ENCODE data around the gene TERT.
"Not testable (repeated sequence)": the region's sequence is repeated elsewhere in the genome, so short reads cannot be mapped to it uniquely, and the experiment has no call there.

TERT gene

DNA sequence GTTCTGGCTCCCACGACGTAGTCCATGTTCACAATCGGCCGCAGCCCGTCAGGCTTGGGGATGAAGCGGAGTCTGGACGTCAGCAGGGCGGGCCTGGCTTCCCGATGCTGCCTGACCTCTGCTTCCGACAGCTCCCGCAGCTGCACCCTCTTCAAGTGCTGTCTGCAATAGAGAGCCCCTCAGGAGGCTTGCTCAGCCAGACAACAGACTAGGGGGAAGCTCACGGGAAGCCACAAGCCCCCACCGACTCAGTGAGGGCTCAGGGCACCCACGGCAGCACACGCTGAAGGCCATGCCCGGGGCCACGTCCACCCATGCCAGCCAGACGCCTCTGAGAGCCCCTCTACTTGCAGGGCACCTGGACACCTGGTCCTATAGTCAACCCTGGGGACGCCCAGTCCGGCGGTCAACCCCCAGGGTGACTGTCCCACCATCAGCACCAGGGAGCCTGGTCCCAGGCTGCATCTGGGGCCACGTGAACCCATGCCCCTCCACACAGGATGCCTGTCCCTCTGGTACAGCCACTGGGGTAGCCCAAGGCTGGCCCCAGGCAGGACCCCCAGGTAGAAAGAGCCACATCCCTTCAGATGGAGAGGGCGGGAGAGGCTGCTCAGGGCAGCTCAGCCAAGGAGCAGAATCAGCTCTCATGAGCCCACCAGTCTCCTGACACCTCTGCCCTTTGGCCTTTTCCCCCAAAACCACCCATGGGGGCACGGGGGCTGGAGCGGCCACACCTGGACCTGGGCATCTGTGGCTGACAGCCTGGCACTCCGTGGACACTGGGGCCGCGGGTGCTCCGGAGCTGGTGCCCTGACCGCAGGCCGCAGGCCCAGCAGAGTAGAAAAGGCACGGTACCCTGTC lies 14.5 kb downstream of the TERT start:
- FAIRE-seq, result no peak

DNA sequence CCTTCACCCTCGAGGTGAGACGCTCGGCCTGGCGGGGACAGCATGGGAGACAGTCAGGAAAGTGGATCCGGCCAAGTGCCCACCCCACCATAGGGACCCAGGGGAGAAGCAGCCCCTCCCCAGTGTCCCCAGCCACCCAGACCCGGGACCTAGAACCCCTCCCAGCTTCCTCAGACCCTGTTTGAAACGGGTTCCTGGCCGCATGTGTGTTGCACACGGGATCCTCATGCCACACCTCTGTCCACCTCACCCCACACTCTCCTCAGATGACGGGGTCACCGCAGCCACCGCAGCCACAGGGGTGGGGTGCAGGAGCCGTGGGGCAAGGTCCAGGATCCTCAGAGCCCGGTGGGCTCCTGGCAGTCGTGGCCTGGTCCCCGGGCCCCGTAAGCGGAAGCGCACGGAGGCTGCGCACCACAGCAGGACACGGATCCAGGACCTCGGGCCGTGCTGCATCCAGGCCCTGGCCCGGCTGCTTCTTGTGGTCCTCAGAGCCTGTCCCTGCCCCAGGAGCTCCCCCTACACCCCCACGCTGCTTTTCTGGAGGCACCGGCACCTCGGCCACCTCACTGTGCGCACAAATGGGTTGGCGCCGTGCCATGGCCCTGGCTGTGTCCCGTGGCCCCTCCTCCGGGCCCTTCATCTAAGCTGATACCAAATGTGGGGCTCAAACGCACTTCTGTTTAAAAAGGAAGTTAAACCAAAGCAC lies 15.3 kb downstream of the TERT start:
- DNase-seq (ENCODE audit: low spot score) (no peak), FAIRE-seq (no peak)

More for the DNA sequence above, 14.5 kb downstream of the TERT start:
- DNase-seq (ENCODE audit: low spot score), result no peak

- DNase-seq (ENCODE audit: low spot score), result no peak
- FAIRE-seq, result no peak
These were observed 16.0 kb downstream of the TERT start for GRCh38 chr5:1278656-1279442.

GRCh38 chr5:1278216-1278615 lies 16.7 kb downstream of the TERT start:
- no peak for DNase-seq (ENCODE audit: low spot score)
- FAIRE-seq, result no peak

DNA sequence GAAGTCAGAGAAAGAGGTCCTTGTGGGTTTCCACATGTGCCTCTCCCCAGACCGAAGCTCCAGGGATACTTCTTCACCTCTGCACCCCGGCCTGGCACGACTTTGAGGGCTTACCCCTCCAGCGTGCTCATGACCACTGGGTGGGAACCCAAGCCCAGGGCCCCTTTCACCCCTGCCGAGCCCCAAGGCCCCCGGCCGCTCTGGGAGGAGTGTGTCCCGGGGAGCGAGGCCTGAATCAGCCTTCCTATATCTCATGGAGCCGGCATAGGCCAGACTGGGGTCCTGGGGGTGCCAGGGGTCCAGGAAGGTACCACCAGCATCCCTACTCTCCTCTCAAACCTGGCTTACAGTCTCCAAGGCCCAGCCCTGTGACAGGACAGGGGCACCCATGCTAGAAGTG lies 17.1 kb downstream of the TERT start:
- no peak for FAIRE-seq
- DNase-seq (ENCODE audit: low spot score), result no peak

GRCh38 chr5:1277331-1277730 lies 17.5 kb downstream of the TERT start:
- DNase-seq (ENCODE audit: low spot score) (no peak), FAIRE-seq (no peak)

- no peak for DNase-seq (ENCODE audit: low spot score)
- FAIRE-seq, result no peak
These were observed 17.9 kb downstream of the TERT start for GRCh38 chr5:1276930-1277329.

GRCh38 chr5:1275397-1276391 lies 19.2 kb downstream of the TERT start:
- not testable (repeated sequence) for FAIRE-seq; DNase-seq (ENCODE audit: low spot score)

DNA sequence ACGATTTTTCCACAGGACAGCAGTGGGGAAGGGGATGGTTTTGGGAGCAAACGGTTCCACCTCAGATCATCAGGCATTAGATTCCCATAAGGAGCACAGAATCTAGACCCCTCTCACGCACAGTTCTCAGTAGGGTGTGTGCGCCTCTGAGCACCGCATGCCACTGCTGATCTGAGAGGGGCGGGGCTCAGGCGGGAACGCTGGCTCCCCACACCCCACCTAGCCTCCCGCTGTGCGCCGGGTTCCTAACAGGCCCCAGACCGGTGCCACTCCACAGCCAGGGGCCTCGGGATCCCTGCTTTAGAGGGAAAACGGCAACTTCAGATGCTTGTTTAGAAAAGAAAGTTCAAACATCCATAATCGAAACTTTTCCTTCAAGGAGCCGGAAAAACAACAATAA lies 20.4 kb downstream of the TERT start:
- no peak for FAIRE-seq

GRCh38 chr5:1273745-1274144 lies 21.1 kb downstream of the TERT start:
- no peak for FAIRE-seq
- no peak for DNase-seq (ENCODE audit: low spot score)

More for the DNA sequence above, 20.4 kb downstream of the TERT start:
- DNase-seq (ENCODE audit: low spot score), result no peak

DNA sequence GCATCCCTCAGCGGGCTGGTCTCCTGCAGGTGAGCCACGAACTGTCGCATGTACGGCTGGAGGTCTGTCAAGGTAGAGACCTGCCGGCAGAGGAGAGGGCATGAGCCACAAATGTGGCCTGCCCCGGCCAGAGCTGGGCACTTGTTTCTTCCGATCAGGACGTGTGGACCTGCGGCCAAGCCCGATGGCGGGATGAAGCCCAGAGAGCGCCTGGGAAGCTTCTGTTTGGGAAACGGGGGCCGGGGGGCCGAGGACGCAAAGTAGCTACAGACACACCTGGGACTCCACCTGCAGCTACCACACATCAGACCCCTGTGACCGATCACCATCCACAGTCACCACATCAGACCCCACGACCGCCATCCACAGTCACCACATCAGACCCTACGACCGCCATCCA lies 22.7 kb downstream of the TERT start:
- DNase-seq (ENCODE audit: low spot score) (no peak), FAIRE-seq (no peak)

GRCh38 chr5:1270933-1271914 lies 23.6 kb downstream of the TERT start:
- FAIRE-seq (no peak), DNase-seq (ENCODE audit: low spot score) (no peak)

DNA sequence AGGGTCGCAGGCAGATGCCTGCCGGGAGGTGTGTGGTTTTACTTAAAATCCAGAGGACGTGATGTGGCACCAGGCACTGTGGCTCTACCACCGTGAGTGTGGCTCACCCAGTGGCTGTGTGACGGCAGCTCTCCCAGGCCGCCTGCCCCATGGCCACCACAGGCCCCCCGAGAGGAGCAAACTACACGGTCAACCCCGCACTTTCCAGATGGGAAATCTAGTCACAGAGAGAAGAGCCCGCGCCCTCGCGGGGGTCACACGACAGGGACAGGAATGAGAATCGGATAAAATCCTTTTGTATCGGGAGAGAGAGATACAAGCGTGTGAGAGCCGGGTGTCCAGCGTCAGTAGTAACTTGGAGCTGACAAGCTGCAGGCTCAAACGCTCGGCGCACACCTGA lies 24.4 kb downstream of the TERT start:
- FAIRE-seq, result no peak

DNA sequence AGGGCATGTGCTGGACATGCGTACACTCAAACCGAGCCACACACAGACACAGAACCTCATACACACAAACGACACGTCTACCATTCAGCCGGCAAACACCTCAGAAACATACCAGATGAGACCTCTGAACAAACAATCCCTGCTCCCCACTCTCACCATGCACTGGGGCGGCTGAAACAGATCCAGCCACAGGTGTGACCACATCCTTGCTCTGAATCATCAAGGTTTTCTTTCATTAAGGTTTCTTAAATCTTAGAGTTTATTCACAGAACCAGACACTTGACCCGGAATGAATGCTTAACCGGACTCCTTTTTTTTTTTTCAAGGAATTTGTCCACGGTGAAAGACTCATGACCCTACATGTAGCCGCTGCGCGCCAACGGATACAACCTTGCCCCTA lies 26.2 kb downstream of the TERT start:
- no peak for FAIRE-seq

More for the DNA sequence above, 24.4 kb downstream of the TERT start:
- DNase-seq (ENCODE audit: low spot score), result no peak

DNA sequence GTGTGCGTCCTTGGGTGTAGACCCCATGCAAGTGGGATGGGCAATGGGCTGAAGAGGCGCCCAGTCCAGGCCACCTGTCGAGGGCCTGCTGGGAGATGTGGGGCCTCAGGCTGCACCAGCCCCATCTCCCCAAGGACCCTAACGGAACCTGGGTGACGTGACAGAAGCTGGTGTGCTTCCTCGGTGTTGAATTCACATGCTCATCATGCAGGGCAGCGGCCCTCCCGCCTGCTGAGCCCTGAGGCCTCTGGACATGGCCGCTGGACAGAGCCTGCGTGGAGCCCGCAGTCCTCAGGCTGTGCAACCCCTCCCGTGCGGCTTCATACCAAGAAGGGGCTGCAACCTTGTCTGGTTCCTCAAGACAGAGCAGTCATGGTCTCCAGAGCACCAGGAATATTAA lies 26.8 kb downstream of the TERT start:
- DNase-seq (ENCODE audit: low spot score) (no peak), FAIRE-seq (no peak)

More for the DNA sequence above, 26.2 kb downstream of the TERT start:
- no peak for DNase-seq (ENCODE audit: low spot score)

DNA sequence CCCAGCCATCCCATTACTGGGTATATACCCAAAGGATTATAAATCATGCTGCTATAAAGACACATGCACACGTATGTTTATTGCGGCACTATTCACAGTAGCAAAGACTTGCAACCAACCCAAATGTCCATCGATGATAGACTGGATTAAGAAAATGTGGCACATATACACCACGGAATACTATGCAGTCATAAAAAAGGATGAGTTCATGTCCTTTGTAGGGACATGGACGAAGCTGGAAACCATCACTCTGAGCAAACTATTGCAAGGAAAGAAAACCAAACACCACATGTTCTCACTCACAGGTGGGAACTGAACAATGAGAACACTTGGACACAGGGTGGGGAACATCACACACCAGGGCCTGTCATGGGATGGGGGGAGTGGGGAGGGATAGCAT lies 27.4 kb downstream of the TERT start:
- not testable (repeated sequence) for FAIRE-seq; DNase-seq (ENCODE audit: low spot score)

DNA sequence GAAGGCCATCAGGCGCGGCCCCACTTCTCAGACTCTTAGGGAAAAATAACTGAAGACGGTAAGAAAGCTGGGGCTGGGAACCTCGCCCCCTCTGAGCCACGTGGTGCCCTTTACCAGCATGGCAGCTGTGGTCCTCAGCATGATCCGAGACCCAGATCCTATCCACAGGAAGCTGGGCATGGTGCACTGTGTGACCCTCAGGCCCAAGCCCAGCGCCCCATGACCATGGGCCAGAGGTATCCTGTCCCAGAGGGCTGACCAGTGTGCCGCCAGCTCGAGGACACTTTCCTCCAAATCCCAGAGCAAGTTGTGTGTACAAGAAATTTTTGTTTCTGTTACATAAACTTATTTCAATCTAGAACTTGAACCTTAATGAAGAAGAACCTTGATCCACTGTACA lies 28.1 kb downstream of the TERT start:
- DNase-seq (ENCODE audit: low spot score) (no peak), FAIRE-seq (no peak)

GRCh38 chr5:1265461-1266455 lies 29.1 kb downstream of the TERT start:
- FAIRE-seq (no peak), DNase-seq (ENCODE audit: low spot score) (no peak)

Measured in RCC 7860 (cell line).